Type B pancreatic cell (in vitro differentiated cells): Measurements from ENCODE around the gene HNRNPCL1. TPM values are rescaled to one million over a fixed set of nuclear protein-coding genes. Genes with fewer than 3 reads are reported as not detected.
"Not testable (repeated sequence)": the region's sequence is repeated elsewhere in the genome, so short reads cannot be mapped to it uniquely, and the experiment has no call there.

ENCODE experiments used
- DNase-seq: peaks from one replicate; pipeline ENCODE4 v3.0.0; 2021; ENCODE audit warnings: mixed read lengths; ENCODE audit not compliant: unreplicated experiment; ENCODE audit errors: extremely low spot score
- H3K27ac Mint-ChIP-seq: 2 replicates; pipeline ENCODE4 v1.8.0; 2021; ENCODE audit warnings: mild to moderate bottlenecking, mixed read lengths
- H3K27me3 Mint-ChIP-seq: 2 replicates; pipeline ENCODE4 v1.8.0; 2021; ENCODE audit warnings: mixed read lengths
- H3K36me3 Mint-ChIP-seq: 2 replicates; pipeline ENCODE4 v1.8.0; 2021; ENCODE audit warnings: mixed read lengths
- H3K4me1 Mint-ChIP-seq: one replicate; pipeline ENCODE4 v1.8.0; 2021; ENCODE audit warnings: mixed read lengths; ENCODE audit not compliant: unreplicated experiment
- H3K4me3 Mint-ChIP-seq: 2 replicates; pipeline ENCODE4 v1.8.0; 2021; ENCODE audit warnings: mild to moderate bottlenecking, mixed read lengths
- H3K9me3 Mint-ChIP-seq: 2 replicates; pipeline ENCODE4 v1.8.0; 2021; ENCODE audit warnings: mixed read lengths
- CTCF ChIP-seq: fragments of 200-600 bp; sonication (generic); conservative IDR thresholded peaks from 2 replicates; pipeline ENCODE4 v1.5.0; 2021; ENCODE audit warnings: antibody characterized with exemption, mild to moderate bottlenecking
- long read RNA-seq: library from polyadenylated mRNA; unstranded; transcript quantifications from one replicate; pipeline ENCODE4 v2.0.0, GENCODE V29; 2020
- total RNA-seq: library from RNA; stranded (reverse); gene quantifications from 2 replicates; pipeline ENCODE4 v1.2.1, GENCODE V29; 2021; ENCODE audit warnings: low replicate concordance

HNRNPCL1 gene
- total RNA-seq, result not detected in 2 replicates
- long read RNA-seq, result 0 reads

- not testable (repeated sequence) for H3K9me3 Mint-ChIP-seq, DNase-seq, H3K36me3 Mint-ChIP-seq, H3K27me3 Mint-ChIP-seq, H3K4me3 Mint-ChIP-seq, H3K27ac Mint-ChIP-seq, H3K4me1 Mint-ChIP-seq
Observed at GRCh38 chr1:12848620-12849019, at the start of gene HNRNPCL1. Gene HNRNPCL1 (minus strand): TSS chr1:12848720. CDS start chr1:12848289, 431 bp downstream.

- not testable (repeated sequence) for H3K4me1 Mint-ChIP-seq, H3K4me3 Mint-ChIP-seq, H3K27me3 Mint-ChIP-seq, DNase-seq, H3K9me3 Mint-ChIP-seq, H3K27ac Mint-ChIP-seq, H3K36me3 Mint-ChIP-seq
Observed at GRCh38 chr1:12898170-12898569, 49.6 kb upstream of the HNRNPCL1 start, which contains the start of gene PRAMEF10. Gene PRAMEF10 (minus strand): TSS chr1:12898270. CDS start chr1:12895847, 2,423 bp downstream.

- H3K27ac Mint-ChIP-seq, H3K9me3 Mint-ChIP-seq, H3K27me3 Mint-ChIP-seq, H3K4me3 Mint-ChIP-seq, H3K4me1 Mint-ChIP-seq, H3K36me3 Mint-ChIP-seq, DNase-seq: not testable (repeated sequence)
Observed at GRCh38 chr1:12886101-12886500, 37.6 kb upstream of the HNRNPCL1 start, which contains the start of gene PRAMEF4. Gene PRAMEF4 (minus strand): TSS chr1:12886201. CDS start chr1:12883394, 2,807 bp downstream.

GRCh38 chr1:12878453-12878852 is 29.9 kb upstream of the HNRNPCL1 start:
- H3K4me3 Mint-ChIP-seq, H3K27me3 Mint-ChIP-seq, H3K9me3 Mint-ChIP-seq, DNase-seq, H3K36me3 Mint-ChIP-seq, H3K27ac Mint-ChIP-seq, H3K4me1 Mint-ChIP-seq: not testable (repeated sequence)

GRCh38 chr1:12863131-12863880 is 14.8 kb upstream of the HNRNPCL1 start:
- not testable (repeated sequence) for H3K4me3 Mint-ChIP-seq, H3K9me3 Mint-ChIP-seq, H3K36me3 Mint-ChIP-seq

DNA sequence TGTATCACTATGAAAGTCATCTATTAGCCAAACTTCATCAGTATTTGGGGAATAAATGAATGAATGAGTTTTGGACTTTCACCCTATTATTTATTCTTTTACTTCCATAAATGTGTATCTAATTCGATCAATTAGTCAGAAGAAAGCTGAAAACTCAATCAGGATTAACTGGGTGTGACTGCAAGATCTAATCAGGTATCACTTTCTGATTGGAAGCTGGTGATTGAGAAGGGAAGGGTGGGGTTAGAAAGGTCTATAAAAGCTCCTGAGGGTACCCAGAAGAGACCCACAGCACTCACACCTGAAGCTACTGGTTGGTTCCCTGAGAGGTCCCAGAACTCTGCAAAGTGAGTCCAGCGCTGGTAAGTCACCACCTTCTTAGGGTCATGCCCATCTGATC is 8.3 kb upstream of the HNRNPCL1 start, which contains the start of gene PRAMEF2:
TSS of gene PRAMEF2 (plus strand) at position 301 of the 400 bp plus-strand sequence. CDS start 1,924 bp downstream, outside the sequence.
- not testable (repeated sequence) for H3K27me3 Mint-ChIP-seq, H3K27ac Mint-ChIP-seq, H3K36me3 Mint-ChIP-seq, DNase-seq, H3K9me3 Mint-ChIP-seq, H3K4me3 Mint-ChIP-seq, H3K4me1 Mint-ChIP-seq

More at GRCh38 chr1:12863131-12863880, 14.8 kb upstream of the HNRNPCL1 start:
- not testable (repeated sequence) for H3K4me1 Mint-ChIP-seq, DNase-seq, H3K27me3 Mint-ChIP-seq, H3K27ac Mint-ChIP-seq

DNA sequence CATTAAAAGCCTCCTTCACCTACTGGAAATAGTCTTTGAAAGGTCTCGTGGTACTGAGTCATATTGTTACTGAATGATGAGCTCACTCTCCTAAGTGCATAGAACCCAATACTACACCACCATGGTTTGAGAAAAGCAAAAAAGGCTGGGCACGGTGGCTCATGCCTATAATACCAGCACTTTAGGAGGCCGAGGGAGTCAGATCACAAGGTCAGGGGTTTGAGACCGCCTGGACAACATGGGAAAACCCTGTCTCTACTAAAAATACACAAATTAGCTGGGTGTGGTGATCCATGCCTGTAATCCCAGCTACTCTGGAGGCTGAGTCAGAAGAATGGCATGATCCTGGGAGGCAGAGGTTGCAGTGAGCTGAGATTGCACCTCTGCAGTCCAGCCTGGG is 3.3 kb upstream of the HNRNPCL1 start:
- TF ChIP-seq CTCF, result no peak
- Mint-ChIP-seq H3K4me1 (no peaks in the 10 kb centered on the region), H3K27ac (no peak overlapping the region), H3K27me3 (no peaks in the 10 kb centered on the region), H3K4me3 (no peak overlapping the region), H3K36me3 (no peaks in the 10 kb centered on the region), H3K9me3 (no peaks in the 10 kb centered on the region)
- DNase-seq, result no peak

DNA sequence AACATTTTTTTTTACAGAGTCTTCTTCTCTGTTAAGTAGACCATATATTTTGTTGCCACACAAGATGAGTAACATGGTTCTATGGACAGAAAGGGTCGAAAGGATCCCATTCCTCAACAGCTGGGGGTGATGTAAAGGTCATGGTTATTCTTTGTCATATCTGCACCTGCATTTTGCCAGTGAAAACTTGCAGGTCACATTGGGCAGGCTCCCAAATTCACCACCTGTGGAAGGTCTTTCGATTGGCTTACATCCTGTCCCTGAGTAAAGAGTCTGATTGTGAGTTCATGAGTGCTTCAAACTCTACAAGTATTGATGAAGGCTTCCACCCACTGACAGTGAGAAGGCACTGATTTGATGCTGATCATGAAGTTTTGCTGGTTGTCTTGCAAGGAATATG is 15.3 kb downstream of the HNRNPCL1 start:
- not testable (repeated sequence) for DNase-seq, H3K27ac Mint-ChIP-seq, H3K4me3 Mint-ChIP-seq, H3K27me3 Mint-ChIP-seq, H3K4me1 Mint-ChIP-seq, H3K9me3 Mint-ChIP-seq, H3K36me3 Mint-ChIP-seq

GRCh38 chr1:12831310-12831709 is 17.2 kb downstream of the HNRNPCL1 start, which contains the start of gene PRAMEF11:
Gene PRAMEF11 (minus strand): TSS chr1:12831410. CDS start chr1:12828789, 2,621 bp downstream.
- H3K27ac Mint-ChIP-seq, H3K36me3 Mint-ChIP-seq, H3K4me3 Mint-ChIP-seq, H3K9me3 Mint-ChIP-seq, DNase-seq, H3K27me3 Mint-ChIP-seq, H3K4me1 Mint-ChIP-seq: not testable (repeated sequence)

GRCh38 chr1:12819061-12819460 is 29.5 kb downstream of the HNRNPCL1 start:
- H3K27ac Mint-ChIP-seq, H3K4me1 Mint-ChIP-seq, H3K27me3 Mint-ChIP-seq, DNase-seq, H3K36me3 Mint-ChIP-seq, H3K4me3 Mint-ChIP-seq, H3K9me3 Mint-ChIP-seq: not testable (repeated sequence)
